Measurements from ENCODE around the gene ZMIZ2. TPM values are rescaled to one million over a fixed set of nuclear protein-coding genes. Genes with fewer than 3 reads are reported as not detected.
"Not testable (repeated sequence)": the region's sequence is repeated elsewhere in the genome, so short reads cannot be mapped to it uniquely, and the experiment has no call there.

The ZMIZ2 gene
- total RNA-seq = 62.2 TPM
- long read RNA-seq, full-length matches to known transcripts = 5 of 21 reads
- long read RNA-seq, partial matches to known transcripts = 4 of 21 reads
- long read RNA-seq, other reads (novel, unspliced or antisense) = 12 of 21 reads

DNA sequence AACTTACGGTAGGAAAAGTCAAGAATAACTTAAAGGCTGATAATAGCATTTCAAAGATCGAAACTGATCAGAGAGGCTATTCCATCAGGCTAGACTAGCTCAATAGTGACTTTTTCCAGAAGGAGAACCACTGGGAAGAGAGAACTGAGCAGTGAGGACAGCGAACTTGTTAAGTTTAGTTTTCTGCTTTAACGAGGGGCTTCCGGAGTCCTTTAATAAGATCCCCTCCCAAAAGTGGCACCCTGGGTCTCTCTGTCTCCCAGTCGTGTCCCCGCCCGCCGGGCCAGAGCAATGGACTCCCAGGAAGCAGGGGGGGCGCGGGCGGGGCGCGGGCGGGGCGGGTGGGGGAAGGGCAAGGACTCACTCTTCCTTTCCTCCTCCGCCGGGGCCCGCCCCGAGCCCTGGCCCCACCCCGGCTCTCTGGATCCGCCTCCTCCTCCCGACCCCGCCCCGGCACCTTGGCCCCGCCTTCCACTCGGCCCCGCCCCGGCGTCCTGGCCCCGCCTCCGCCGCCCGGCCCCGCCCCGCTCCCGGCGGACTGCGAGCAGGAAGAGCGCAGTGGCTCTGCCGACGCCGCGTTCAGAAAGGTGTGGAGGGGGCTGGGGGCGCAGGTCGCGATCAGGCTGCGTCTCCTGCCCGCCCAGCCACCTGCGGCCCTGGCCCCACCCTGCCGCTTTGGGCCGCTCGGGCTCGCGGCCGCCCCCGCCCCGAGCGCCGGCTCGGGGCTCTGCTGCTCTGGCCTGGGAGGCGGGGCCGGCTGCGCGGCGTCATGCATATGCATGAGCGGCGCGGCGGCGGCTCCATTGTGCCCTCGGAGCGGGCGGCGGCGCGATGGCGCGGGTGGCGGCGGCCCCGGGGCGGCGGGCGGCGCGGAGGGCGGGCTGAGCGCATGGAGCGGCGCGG is at the start of gene ZMIZ2:
ZMIZ2 (plus strand) TSS at position 803 of the 903 bp plus-strand sequence. CDS start 7,403 bp downstream, outside the sequence.
- ATAC-seq (peak; percentile 98), DNase-seq (ENCODE audit: missing footprints) (peak; percentile 98)
- intact Hi-C loops (cut with DNase I) = loop anchor here (2.0 to 5.0 kb wide), 2 partner anchors 49 to 99 kb away; partner anchors contain the start of genes H2AZ2 and PPIA

DNA sequence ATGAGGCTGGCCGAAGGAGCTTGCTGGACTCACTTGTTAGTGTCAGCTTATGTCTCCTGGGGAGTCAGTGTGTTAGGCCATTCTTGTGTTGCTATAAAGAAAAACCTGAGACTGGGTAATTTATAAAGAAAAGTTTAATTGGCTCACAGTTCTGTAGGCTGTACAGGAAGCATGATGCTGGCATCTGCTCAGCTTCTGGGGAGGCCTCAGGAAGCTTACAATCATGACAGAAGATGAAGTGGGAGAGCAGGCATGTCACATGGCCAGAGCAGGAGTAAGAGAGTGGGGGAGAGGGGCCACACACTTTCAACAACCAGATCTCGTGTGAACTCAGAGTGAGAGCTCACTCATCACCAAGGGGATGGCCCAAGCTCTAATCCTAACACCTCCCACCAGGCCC is 49.0 kb upstream of the ZMIZ2 start:
- DNase-seq (ENCODE audit: missing footprints); intact Hi-C loops (cut with DNase I); ATAC-seq: not testable (repeated sequence)

DNA sequence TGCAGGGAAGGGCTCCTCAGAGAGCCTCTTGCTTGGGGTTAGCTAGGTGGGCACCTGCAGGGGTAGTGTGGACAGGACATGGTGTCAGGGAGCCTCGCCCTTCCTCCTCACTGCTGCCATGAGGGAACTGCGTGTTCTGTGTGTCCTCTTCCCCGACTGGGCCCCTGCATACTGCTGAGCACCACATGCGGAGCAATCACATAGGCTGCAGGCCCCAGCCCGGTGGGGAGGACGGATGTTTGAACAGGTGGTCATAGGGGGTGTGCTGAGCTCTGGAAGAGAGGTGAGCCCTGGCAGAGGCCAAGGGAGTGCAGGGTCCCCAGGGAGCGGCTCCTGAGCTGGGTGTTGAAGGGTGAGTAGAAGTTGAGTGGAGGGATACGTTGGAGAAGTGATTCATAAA is 48.3 kb upstream of the ZMIZ2 start:
- ATAC-seq = no peak
- intact Hi-C loops (cut with DNase I) = no loop called here

DNA sequence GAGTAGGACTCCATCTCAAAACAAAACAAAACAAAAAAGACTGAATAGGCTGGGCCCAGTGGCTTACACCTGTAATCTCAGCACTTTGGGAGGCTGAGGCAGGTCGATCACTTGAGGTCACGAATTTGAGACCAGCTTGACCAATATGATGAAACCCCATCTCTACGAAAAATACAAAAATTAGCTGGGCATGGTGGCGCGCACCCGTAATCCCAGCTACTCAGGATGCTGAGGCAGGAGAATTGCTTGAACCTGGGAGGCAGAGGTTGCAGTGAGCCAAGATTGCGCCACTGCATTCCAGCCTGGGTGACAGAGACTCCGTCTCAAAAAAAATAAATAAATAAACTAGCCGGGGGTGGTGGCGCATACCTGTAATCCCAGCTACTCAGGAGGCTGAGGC is 45.3 kb upstream of the ZMIZ2 start:
- DNase-seq (ENCODE audit: missing footprints); ATAC-seq; intact Hi-C loops (cut with DNase I): not testable (repeated sequence)

More for the DNA sequence above, 48.3 kb upstream of the ZMIZ2 start:
- no peak for DNase-seq (ENCODE audit: missing footprints)

DNA sequence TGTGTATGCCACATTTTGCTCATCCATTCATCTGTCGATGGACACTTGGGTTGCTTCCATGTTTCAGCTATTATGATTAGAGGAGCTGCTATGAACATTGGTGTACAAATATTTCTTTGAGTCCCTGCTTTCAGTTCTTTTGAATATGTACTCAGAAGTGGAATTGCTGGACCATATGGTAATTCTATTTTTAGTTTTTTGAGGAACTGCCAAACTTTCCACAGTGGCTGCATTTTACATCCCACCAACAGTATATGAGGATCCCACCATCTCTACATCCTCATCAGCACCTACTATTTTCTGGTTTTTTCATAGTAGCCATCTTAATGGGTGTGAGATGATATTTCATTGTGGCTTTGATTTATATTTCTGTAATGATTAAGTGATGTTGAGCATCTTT is 44.7 kb upstream of the ZMIZ2 start:
- ATAC-seq (no peak), DNase-seq (ENCODE audit: missing footprints) (no peak)
- intact Hi-C loops (cut with DNase I) = no loop called here

- intact Hi-C loops (cut with DNase I) = no loop called here
- no peak for ATAC-seq
- no peak for DNase-seq (ENCODE audit: missing footprints)
These were observed 43.2 kb upstream of the ZMIZ2 start for GRCh38 chr7:44705434-44705833.

- intact Hi-C loops (cut with DNase I) = no loop called here
- ATAC-seq = peak; percentile 57
- DNase-seq (ENCODE audit: missing footprints) = no peak
These were observed 41.7 kb upstream of the ZMIZ2 start for GRCh38 chr7:44706788-44707557.

DNA sequence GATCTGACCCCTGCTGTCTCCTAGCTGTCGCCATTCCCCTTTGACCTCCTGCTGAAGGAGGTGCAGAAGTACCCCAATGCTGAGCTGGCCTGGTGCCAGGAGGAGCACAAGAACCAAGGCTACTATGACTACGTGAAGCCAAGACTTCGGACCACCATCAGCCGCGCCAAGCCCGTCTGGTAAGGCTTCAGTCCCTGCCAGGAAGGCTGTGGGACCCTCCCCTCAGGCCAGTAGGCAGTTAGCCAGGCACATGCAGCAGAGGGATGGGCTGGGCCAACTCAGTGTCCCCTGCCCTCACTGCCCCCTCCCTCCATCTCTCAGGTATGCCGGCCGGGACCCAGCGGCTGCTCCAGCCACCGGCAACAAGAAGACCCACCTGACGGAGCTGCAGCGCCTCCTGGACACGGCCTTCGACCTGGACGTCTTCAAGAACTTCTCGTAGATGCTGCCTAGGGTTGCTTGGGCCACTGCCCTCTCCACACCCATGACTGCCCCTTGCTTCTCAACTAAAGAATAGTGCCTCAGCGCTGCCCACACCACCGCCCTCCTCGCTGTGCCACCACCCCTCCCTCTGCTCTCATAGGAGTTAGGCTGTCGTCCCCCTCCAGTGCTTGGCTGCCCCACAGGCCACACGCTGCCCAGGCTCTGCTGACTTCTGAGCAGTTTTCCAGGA is 41.0 kb upstream of the ZMIZ2 start:
- ATAC-seq (no peak), DNase-seq (ENCODE audit: missing footprints) (no peak)
- intact Hi-C loops (cut with DNase I) = no loop called here

DNA sequence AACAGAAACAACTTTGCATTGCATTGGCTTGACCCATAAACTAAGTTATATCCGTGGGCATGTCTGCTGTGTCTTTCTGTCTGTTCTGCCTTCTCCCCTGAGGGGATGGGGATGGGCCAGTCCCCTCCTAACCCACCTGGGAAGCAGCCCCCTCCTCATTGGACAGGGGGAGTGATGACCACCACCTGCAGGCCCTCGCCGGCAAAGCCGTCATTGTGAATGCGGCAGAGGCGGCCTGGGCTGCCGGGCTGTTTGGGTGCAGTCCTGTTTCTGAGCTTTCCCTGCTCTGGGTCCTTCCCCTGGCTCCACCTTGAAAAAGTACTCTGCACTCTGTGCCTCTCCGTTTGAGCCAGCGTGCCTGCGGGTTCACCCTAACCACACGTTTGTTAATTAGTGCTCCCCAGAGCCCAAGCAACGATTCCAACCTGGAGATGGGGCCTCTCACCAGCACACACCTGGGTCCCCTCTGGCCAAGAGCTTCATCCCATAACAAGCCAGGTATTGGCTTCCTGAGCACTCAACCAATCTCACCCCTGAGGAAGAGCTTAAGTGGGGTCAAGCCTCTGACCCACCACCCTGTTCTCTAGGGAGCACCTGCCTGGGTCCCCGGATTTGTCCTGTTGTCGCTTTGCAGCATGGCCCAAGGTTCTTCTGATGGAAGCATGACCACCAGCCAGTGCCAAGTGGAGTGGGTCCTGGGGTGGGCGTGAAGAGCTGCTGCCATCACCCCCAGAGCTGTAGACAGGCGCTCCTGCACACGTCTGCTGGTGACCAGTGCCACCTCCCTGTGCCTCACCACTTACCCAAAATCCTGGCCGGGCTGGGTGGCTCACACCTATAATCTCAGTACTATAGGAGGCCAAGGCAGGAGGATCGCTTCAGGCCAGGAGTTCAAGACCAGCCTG is 39.4 kb upstream of the ZMIZ2 start:
- ATAC-seq (no peak), DNase-seq (ENCODE audit: missing footprints) (no peak)
- intact Hi-C loops (cut with DNase I) = no loop called here

GRCh38 chr7:44709945-44710596 is 38.6 kb upstream of the ZMIZ2 start:
- intact Hi-C loops (cut with DNase I) = no loop called here
- ATAC-seq = no peak
- no peak for DNase-seq (ENCODE audit: missing footprints)

DNA sequence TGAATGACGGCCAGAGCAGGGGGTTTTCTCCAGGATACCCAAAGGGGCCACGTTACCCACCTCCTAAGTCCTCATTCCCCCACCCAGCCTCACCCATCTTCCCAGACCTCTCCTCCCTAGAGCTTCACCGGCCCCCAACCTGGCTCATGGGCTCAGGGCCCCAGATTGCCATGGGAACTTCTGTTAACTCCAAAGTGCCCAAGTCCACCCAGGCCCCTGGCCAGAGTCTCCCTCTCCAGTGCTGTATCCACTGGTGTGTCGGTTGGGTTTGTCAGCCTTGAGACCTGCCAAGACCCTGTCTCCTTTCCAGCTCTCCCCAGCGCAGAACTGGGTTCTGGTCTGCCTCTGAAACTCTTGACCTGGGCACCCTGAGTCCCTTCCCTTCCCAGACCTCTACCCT is 37.1 kb upstream of the ZMIZ2 start:
- no peak for DNase-seq (ENCODE audit: missing footprints)
- ATAC-seq = no peak
- intact Hi-C loops (cut with DNase I) = no loop called here

DNA sequence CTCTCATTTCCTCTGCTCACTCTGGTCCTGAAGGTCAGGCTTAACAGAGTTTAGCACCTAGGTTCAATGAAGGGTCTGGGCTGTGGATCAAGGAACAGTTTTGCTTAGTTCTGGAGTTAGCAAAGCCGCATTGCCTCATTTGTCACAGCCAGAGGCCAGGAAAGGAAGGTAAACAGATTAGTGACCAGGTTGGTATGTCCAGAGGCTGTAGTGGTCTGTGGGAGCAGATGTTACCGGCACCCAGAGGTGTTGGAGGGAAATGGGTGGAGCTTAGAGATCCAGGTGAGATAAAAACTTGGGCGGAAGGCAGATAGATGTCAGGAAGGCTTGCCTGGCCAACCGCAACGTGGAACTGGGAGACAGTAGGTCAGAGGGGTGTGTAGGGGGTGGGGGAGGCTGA is 36.6 kb upstream of the ZMIZ2 start:
- intact Hi-C loops (cut with DNase I) = no loop called here
- ATAC-seq (no peak), DNase-seq (ENCODE audit: missing footprints) (no peak)

DNA sequence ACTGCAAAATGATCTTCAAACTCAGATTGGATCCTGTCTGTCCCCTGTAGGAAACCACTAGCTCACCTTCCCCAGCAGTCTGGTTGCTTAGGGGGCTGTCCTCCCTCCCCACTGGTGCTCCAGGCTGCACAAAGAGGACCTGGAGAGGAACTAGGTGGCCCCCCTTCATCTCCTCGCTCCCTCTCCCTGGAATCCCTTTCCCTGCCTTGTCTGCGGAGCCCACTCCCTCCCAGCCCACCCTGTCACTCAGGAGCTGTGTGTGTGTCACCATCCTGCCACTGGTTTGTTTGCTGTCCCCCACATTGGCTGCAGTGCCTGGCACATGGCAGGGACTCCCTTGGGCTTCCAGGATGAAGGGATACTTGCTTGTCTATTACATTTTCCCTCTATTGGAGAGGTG is 35.5 kb upstream of the ZMIZ2 start:
- intact Hi-C loops (cut with DNase I) = no loop called here
- DNase-seq (ENCODE audit: missing footprints) (no peak), ATAC-seq (no peak)

- ATAC-seq (no peak), DNase-seq (ENCODE audit: missing footprints) (no peak)
- intact Hi-C loops (cut with DNase I) = no loop called here
These were observed 34.8 kb upstream of the ZMIZ2 start for GRCh38 chr7:44713680-44714335.

GRCh38 chr7:44716205-44716604 is 32.4 kb upstream of the ZMIZ2 start:
- intact Hi-C loops (cut with DNase I) = no loop called here
- DNase-seq (ENCODE audit: missing footprints) (no peak), ATAC-seq (no peak)

- no peak for DNase-seq (ENCODE audit: missing footprints)
- no peak for ATAC-seq
- intact Hi-C loops (cut with DNase I) = no loop called here
These were observed 28.3 kb upstream of the ZMIZ2 start for GRCh38 chr7:44720301-44720700.

DNA sequence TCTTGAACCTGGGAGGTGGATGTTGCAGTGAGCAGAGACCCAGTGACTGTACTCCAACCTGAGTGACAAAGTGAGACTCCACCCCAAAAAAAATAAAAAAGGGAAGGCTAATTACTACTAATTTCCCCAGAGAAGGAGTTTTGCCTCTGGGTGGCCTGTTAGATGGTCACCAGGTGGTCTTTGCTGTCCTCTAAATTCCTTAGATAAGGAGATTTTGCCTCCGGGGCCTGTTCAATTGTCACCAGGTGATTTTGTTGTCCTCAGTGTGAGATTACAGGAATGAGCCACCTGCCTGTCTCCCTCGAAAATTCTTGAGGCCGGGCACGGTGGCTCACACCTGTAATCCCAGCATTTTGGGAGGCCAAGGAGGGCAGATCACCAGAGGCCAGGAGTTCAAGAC is 24.4 kb upstream of the ZMIZ2 start:
- ATAC-seq = no peak
- no peak for DNase-seq (ENCODE audit: missing footprints)
- intact Hi-C loops (cut with DNase I) = no loop called here
